NCI-H82 treated with DMSO at 0.1 percent for 48 hours (cell line): ENCODE data around the gene HERPUD1.

Experiments
- DNase-seq: peaks from one replicate; lab custom pipeline; 2025; ENCODE audit not compliant: unreplicated experiment; lab: John Stamatoyannopoulos, UW

Gene HERPUD1

GRCh38 chr16:56994311-56994710 lies 62.4 kb downstream of the HERPUD1 start:
- DNase-seq: no peak
